Parathyroid adenoma (tissue), 2 donors: ENCODE data around the gene SNRPA.
"Not testable (repeated sequence)": the region's sequence is repeated elsewhere in the genome, so short reads cannot be mapped to it uniquely, and the experiment has no call there.

Experiments
- H2AFZ ChIP-seq: fragments of 300-600 bp; sonication (generic); one replicate; pipeline ENCODE4 v1.7.0; 2017; ENCODE audit warnings: antibody characterized with exemption, mild to moderate bottlenecking
- H3K27ac ChIP-seq: fragments of 300-600 bp; sonication (generic); one replicate; pipeline ENCODE4 v1.7.0; 2017
- H3K27me3 ChIP-seq: fragments of 300-600 bp; sonication (generic); one replicate; pipeline ENCODE4 v1.7.0; 2017; ENCODE audit warnings: low read length; ENCODE audit not compliant: control insufficient read depth, insufficient read depth
- H3K36me3 ChIP-seq: fragments of 300-600 bp; sonication (generic); one replicate; pipeline ENCODE4 v1.7.0; 2017; ENCODE audit warnings: low read length; ENCODE audit not compliant: control insufficient read depth, insufficient read depth
- H3K4me1 ChIP-seq: fragments of 300-600 bp; sonication (generic); one replicate; pipeline ENCODE4 v1.7.0; 2017; ENCODE audit warnings: control low read depth
- H3K4me2 ChIP-seq: fragments of 300-600 bp; sonication (generic); one replicate; pipeline ENCODE4 v1.7.0; 2017; ENCODE audit warnings: low read length
- H3K4me3 ChIP-seq: fragments of 300-600 bp; sonication (generic); one replicate; pipeline ENCODE4 v1.7.0; 2017; ENCODE audit warnings: low read depth, low read length
- H3K79me2 ChIP-seq: fragments of 300-600 bp; sonication (generic); one replicate; pipeline ENCODE4 v1.7.0; 2017; ENCODE audit warnings: control low read depth
- H3K9ac ChIP-seq: fragments of 300-600 bp; sonication (generic); one replicate; pipeline ENCODE4 v1.7.0; 2017; ENCODE audit warnings: mild to moderate bottlenecking
- H3K9me3 ChIP-seq: fragments of 300-600 bp; sonication (generic); one replicate; pipeline ENCODE4 v1.7.0; 2017; ENCODE audit warnings: low read length; ENCODE audit not compliant: control insufficient read depth
- TF ChIP-seq, protein P1 (sequence below): fragments of 300-600 bp; sonication (generic); IDR thresholded peaks from one replicate; pipeline ENCODE4 v1.7.0; 2017; ENCODE audit warnings: antibody characterized with exemption, mild to moderate bottlenecking
- donor health status: primary hyperparathyroidism.

SNRPA gene

DNA sequence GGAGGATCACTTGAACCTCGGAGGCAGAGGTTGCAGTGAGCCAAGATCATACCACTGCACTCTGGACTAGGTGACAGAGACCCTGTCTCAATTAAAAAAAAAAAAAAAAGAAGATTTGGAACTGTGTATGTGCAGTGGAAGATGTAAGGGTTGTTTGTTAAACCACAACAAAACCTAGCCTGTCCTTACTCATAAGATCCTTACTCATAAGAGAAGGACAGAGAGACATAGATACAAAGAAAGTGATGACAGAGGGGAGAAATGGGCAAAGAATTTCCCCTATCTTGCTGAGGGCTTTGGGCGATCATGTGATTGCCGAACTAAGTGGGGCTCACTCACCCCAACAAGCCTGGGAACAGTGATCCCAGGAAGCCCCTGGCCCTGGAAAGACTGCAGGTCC is 26.1 kb upstream of the SNRPA start:
- Histone ChIP-seq H3K36me3 (no peaks in the 10 kb centered on the region), H3K9me3 (no peaks in the 10 kb centered on the region), H3K9ac (no peak overlapping the region), H3K27ac (no peak overlapping the region), H2AFZ (no peak overlapping the region), H3K79me2 (peaks cover 42% of the 10 kb centered on the region), H3K4me3 (no peak overlapping the region), H3K27me3 (no peaks in the 10 kb centered on the region), H3K4me1 (peaks cover 5% of the 10 kb centered on the region), H3K4me2 (no peak overlapping the region)
- TF ChIP-seq, protein P1, sequence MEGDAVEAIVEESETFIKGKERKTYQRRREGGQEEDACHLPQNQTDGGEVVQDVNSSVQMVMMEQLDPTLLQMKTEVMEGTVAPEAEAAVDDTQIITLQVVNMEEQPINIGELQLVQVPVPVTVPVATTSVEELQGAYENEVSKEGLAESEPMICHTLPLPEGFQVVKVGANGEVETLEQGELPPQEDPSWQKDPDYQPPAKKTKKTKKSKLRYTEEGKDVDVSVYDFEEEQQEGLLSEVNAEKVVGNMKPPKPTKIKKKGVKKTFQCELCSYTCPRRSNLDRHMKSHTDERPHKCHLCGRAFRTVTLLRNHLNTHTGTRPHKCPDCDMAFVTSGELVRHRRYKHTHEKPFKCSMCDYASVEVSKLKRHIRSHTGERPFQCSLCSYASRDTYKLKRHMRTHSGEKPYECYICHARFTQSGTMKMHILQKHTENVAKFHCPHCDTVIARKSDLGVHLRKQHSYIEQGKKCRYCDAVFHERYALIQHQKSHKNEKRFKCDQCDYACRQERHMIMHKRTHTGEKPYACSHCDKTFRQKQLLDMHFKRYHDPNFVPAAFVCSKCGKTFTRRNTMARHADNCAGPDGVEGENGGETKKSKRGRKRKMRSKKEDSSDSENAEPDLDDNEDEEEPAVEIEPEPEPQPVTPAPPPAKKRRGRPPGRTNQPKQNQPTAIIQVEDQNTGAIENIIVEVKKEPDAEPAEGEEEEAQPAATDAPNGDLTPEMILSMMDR: no peak

DNA sequence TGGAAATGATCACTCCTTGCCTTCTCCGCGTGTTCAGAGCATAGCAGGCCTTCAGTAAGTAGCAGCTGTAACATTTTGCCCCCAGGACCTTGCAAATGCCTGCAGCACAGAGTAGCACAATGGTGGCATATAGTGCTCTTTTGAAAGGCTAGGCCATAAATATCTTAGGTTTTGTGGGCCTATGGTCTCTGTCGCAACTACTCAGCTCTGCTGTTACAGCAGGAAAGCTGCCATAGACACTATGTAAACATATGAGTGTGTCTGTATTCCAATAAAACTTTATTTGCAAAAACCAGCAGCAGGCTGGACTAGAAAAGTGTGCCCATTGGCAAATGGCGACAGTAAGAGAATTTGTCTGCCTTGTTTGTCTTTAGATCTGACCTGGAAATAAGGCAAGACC is 24.7 kb upstream of the SNRPA start:
- no peak overlapping the region for H3K9ac ChIP-seq
- H3K4me1 ChIP-seq: no peaks in the 10 kb centered on the region
- no peaks in the 10 kb centered on the region for H3K9me3 ChIP-seq
- H3K27me3 ChIP-seq: no peaks in the 10 kb centered on the region
- no peak overlapping the region for H3K27ac ChIP-seq
- TF ChIP-seq, protein P1: no peak
- no peak overlapping the region for H3K4me3 ChIP-seq
- peaks cover 27% of the 10 kb centered on the region for H3K79me2 ChIP-seq
- no peak overlapping the region for H2AFZ ChIP-seq
- no peaks in the 10 kb centered on the region for H3K36me3 ChIP-seq
- no peak overlapping the region for H3K4me2 ChIP-seq

DNA sequence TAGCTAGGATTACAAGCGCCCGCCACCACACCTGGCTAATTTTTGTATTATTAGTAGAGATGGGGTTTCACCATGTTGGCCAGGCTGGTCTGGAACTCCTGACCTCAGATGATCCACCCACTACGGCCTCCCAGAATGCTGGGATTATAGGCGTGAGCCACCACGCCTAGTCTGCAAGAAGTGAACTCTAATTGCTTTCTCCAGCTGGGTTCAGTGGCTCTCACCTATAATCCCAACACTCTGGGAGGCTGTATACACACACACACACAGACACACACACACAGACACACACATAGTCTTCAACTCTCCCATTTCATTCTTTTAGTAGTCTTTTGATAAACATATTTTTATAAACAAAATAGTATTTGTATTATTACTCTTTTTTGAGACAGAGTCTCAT is 20.9 kb upstream of the SNRPA start:
- H3K27ac ChIP-seq: not testable (repeated sequence)

DNA sequence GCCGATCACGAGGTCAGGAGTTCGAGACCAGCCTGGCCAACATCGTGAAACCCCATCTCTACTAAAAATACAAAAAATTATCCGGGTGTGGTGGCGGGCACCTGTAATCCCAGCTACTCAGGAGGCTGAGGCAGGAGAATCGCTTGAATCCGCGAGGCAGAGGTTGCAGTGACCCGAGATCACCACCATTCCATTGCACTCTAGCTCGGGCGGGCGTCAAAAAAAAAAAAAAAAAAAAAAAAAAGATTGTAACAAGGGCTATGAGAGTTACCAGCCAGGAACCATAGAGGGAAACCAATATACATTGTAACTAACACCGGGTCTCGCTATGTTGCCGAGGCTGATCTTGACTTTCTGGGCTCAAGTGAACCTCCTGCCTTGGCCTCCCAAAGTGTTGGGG is 18.7 kb upstream of the SNRPA start:
- H3K27ac ChIP-seq, H3K9ac ChIP-seq, H3K27me3 ChIP-seq, H3K4me1 ChIP-seq, H3K9me3 ChIP-seq, H3K4me2 ChIP-seq, H3K4me3 ChIP-seq, H3K79me2 ChIP-seq, H3K36me3 ChIP-seq, H2AFZ ChIP-seq: not testable (repeated sequence)

More for the DNA sequence above, 20.9 kb upstream of the SNRPA start:
- H3K9ac ChIP-seq, H3K9me3 ChIP-seq, H3K4me1 ChIP-seq, H3K36me3 ChIP-seq, H3K27me3 ChIP-seq, H2AFZ ChIP-seq, H3K4me2 ChIP-seq, H3K4me3 ChIP-seq, H3K79me2 ChIP-seq: not testable (repeated sequence)

DNA sequence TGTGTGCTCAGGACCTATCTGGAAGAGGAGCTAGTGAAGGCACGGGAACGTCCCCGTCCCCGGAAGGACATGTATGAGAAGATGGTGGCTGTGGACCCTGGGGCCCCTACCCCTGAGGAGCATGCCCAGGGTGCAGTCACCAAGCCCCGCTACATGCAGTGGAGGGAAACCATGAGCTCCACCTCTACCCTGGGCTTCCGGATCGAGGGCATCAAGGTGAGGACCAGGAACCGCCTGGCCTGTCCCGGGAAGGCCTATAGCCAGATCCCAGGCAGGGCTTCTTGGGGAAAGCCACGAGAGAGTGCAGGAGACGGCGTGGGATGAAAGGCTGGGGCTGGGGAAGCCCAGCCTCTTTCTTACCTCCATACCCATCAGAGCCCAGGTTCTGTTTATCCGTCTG is 17.9 kb upstream of the SNRPA start:
- no peak overlapping the region for H3K9ac ChIP-seq
- no peaks in the 10 kb centered on the region for H3K9me3 ChIP-seq
- TF ChIP-seq, protein P1: no peak
- H3K4me3 ChIP-seq: no peak overlapping the region
- no peaks in the 10 kb centered on the region for H3K4me1 ChIP-seq
- H3K27ac ChIP-seq: no peak overlapping the region
- no peaks in the 10 kb centered on the region for H3K27me3 ChIP-seq
- no peak overlapping the region for H3K4me2 ChIP-seq
- no peak overlapping the region for H2AFZ ChIP-seq
- no peaks in the 10 kb centered on the region for H3K79me2 ChIP-seq
- no peaks in the 10 kb centered on the region for H3K36me3 ChIP-seq

DNA sequence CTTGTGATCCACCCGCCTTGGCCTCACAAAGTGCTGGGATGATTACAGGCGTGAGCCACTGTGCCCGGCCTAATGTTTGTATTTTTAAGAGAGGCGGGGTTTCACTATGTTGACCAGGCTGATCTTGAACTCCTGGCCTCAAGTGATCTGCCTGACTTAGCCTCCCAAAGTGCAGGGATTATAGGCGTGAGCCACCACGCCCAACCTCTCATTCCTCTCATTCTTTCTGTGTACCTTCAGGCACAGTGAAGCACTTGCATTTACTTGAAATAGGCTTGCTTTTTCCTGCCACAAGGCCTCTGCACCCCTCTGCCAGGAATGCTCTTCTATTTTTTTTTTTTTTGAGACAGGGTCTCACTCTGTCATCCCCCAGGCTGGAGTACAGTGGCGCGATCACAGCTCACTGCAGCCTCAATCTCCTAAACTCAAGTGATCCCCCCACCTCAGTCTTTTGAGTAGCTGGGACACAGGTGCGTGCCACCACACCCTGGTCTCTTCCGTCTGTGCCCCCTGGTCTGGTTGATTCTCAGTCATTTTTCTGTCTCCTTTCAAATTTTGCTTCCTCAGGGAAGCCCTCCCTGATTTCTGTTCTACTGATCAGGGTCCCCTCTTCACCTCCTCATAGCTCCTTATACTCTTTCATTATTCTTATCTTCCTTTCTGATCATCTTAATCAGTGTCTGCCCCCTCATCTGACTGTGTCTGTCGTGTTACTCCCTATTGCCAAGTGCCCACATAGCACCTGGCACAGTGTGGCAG is 15.8 kb upstream of the SNRPA start:
- Histone ChIP-seq H3K27me3 (no peaks in the 10 kb centered on the region), H3K4me3 (no peak overlapping the region), H3K4me2 (no peak overlapping the region), H3K9me3 (no peaks in the 10 kb centered on the region), H3K36me3 (no peaks in the 10 kb centered on the region), H3K79me2 (no peaks in the 10 kb centered on the region), H3K27ac (no peak overlapping the region), H3K4me1 (no peaks in the 10 kb centered on the region), H2AFZ (no peak overlapping the region), H3K9ac (no peak overlapping the region)
- TF ChIP-seq, protein P1: no peak
